IPS DF 6.9 (cell line): ENCODE measurements around the gene FAM200A.
"Not testable (repeated sequence)": the region's sequence is repeated elsewhere in the genome, so short reads cannot be mapped to it uniquely, and the experiment has no call there.

ENCODE experiments used
- DNase-seq: peaks from one replicate; pipeline ENCODE4 v3.0.0-alpha.2; 2013; ENCODE audit warnings: low read depth, low spot score
- H3K27ac ChIP-seq: one replicate; pipeline ENCODE4 v1.5.1; 2013; ENCODE audit warnings: low read length, control low read depth
- H3K27me3 ChIP-seq: 2 replicates; pipeline ENCODE4 v1.6.1; 2013; ENCODE audit warnings: mild to moderate bottlenecking, low read length; ENCODE audit not compliant: control insufficient read depth, insufficient read depth
- H3K36me3 ChIP-seq: 2 replicates; pipeline ENCODE4 v1.6.1; 2013; ENCODE audit warnings: low read length; ENCODE audit not compliant: control insufficient read depth, insufficient read depth
- H3K4me1 ChIP-seq: 2 replicates; pipeline ENCODE4 v1.6.1; 2013; ENCODE audit warnings: low read length; ENCODE audit not compliant: control insufficient read depth, insufficient read depth
- H3K4me3 ChIP-seq: 2 replicates; pipeline ENCODE4 v1.5.1; 2013; ENCODE audit warnings: mild to moderate bottlenecking, low read length
- H3K9me3 ChIP-seq: 2 replicates; pipeline ENCODE4 v1.6.1; 2013; ENCODE audit warnings: low read length, inconsistent platforms; ENCODE audit not compliant: control insufficient read depth, insufficient read depth
- WGBS: extraction: QIAGEN DNeasy Blood & Tissue Kit; methylation state at CpG from one replicate; pipeline ENCODE4 v1.1.7; 2013; ENCODE audit warnings: mixed read lengths, missing lambda C conversion rate; ENCODE audit not compliant: insufficient read length, insufficient coverage; 5-methylcytosine and 5-hydroxymethylcytosine counted together

Gene FAM200A

GRCh38 chr7:99504281-99504602 is 47.7 kb downstream of the FAM200A start:
- H3K27me3 ChIP-seq = no peaks in the 10 kb centered on the region
- H3K4me1 ChIP-seq = no peaks in the 10 kb centered on the region
- no CpG with 5 or more reads among the region's 19 CpGs for WGBS
- peak overlapping the region; percentile 71; the same call in 1 of the 2 replicates for H3K4me3 ChIP-seq
- H3K36me3 ChIP-seq = no peaks in the 10 kb centered on the region
- H3K27ac ChIP-seq = no peak overlapping the region
- peak; percentile 94 for DNase-seq
- H3K9me3 ChIP-seq = no peaks in the 10 kb centered on the region

- not testable (repeated sequence) for H3K36me3 ChIP-seq, H3K27me3 ChIP-seq, H3K4me1 ChIP-seq, H3K9me3 ChIP-seq, H3K27ac ChIP-seq, DNase-seq, H3K4me3 ChIP-seq
- WGBS = no CpG with 5 or more reads among the region's 12 CpGs
Observed at GRCh38 chr7:99501236-99501635, 50.7 kb downstream of the FAM200A start.

- Histone ChIP-seq H3K27ac (no peak overlapping the region), H3K9me3 (no peaks in the 10 kb centered on the region), H3K27me3 (no peaks in the 10 kb centered on the region), H3K36me3 (peaks cover 3% of the 10 kb centered on the region), H3K4me1 (peaks cover 2% of the 10 kb centered on the region; the same call in 1 of the 2 replicates), H3K4me3 (peak overlapping the region; percentile 93; the same call in 1 of the 2 replicates)
- no CpG with 5 or more reads among the region's 16 CpGs for WGBS
- DNase-seq = no peak
Observed at GRCh38 chr7:99500637-99501009, 51.3 kb downstream of the FAM200A start.

- no CpG with 5 or more reads among the region's 68 CpGs for WGBS
Observed at GRCh38 chr7:99499721-99500636, 51.9 kb downstream of the FAM200A start, which contains the start of gene ZNF394. ZNF394 (minus strand) TSS chr7:99500281; CDS start chr7:99500093, 188 bp downstream.

GRCh38 chr7:99499371-99499720 is 52.6 kb downstream of the FAM200A start:
- Histone ChIP-seq H3K9me3 (no peaks in the 10 kb centered on the region), H3K4me3 (peak overlapping the region; percentile 93), H3K27ac (no peak overlapping the region), H3K4me1 (peaks cover 2% of the 10 kb centered on the region; the same call in 1 of the 2 replicates), H3K36me3 (peaks cover 5% of the 10 kb centered on the region), H3K27me3 (no peaks in the 10 kb centered on the region)
- DNase-seq = no peak
- no CpG with 5 or more reads among the region's 14 CpGs for WGBS

More at GRCh38 chr7:99499721-99500636, 51.9 kb downstream of the FAM200A start, which contains the start of gene ZNF394:
- Histone ChIP-seq H3K27ac (no peak within 1 kb of the TSS), H3K36me3 (peaks cover 3% of the 10 kb centered on the region), H3K27me3 (no peaks in the 10 kb centered on the region), H3K4me3 (peak within 1 kb of the TSS; percentile 93), H3K9me3 (no peaks in the 10 kb centered on the region), H3K4me1 (peaks cover 2% of the 10 kb centered on the region; the same call in 1 of the 2 replicates)
- peak; percentile 78 for DNase-seq

GRCh38 chr7:99498546-99498944 is 53.4 kb downstream of the FAM200A start:
- no peak overlapping the region for H3K27ac ChIP-seq
- no peaks in the 10 kb centered on the region for H3K27me3 ChIP-seq
- H3K9me3 ChIP-seq = peaks cover 4% of the 10 kb centered on the region; the same call in 1 of the 2 replicates
- peaks cover 13% of the 10 kb centered on the region for H3K36me3 ChIP-seq
- peaks cover 2% of the 10 kb centered on the region; the same call in 1 of the 2 replicates for H3K4me1 ChIP-seq
- H3K4me3 ChIP-seq = no peak overlapping the region; the same call in 1 of the 2 replicates
- no CpG with 5 or more reads among the region's 11 CpGs for WGBS
- no peak for DNase-seq

GRCh38 chr7:99497766-99498545 is 54.0 kb downstream of the FAM200A start:
- no CpG with 5 or more reads among the region's 6 CpGs for WGBS
- peaks cover 16% of the 10 kb centered on the region for H3K36me3 ChIP-seq
- no peaks in the 10 kb centered on the region for H3K27me3 ChIP-seq
- peaks cover 2% of the 10 kb centered on the region; the same call in 1 of the 2 replicates for H3K4me1 ChIP-seq
- H3K9me3 ChIP-seq = peaks cover 4% of the 10 kb centered on the region; the same call in 1 of the 2 replicates
- no peak for DNase-seq
- H3K4me3 ChIP-seq = no peak overlapping the region
- H3K27ac ChIP-seq = no peak overlapping the region
